COLO668 (cell line): ENCODE measurements around the gene PIGS.
"Not testable (repeated sequence)": the region's sequence is repeated elsewhere in the genome, so short reads cannot be mapped to it uniquely, and the experiment has no call there.

Experiments used
- DNase-seq: peaks from one replicate; lab custom pipeline; 2025; ENCODE audit not compliant: unreplicated experiment; lab: John Stamatoyannopoulos, UW

The PIGS gene

GRCh38 chr17:28571361-28572122, at the start of gene PIGS:
PIGS (minus strand) TSS chr17:28571524; CDS start chr17:28571496, 28 bp downstream.
- peak; percentile 90 for DNase-seq

GRCh38 chr17:28620010-28620409, 48.7 kb upstream of the PIGS start:
- DNase-seq = no peak

GRCh38 chr17:28618464-28618863, 47.1 kb upstream of the PIGS start:
- no peak for DNase-seq

- no peak for DNase-seq
Observed at GRCh38 chr17:28616281-28616680, 45.0 kb upstream of the PIGS start.

GRCh38 chr17:28615260-28615940, 44.1 kb upstream of the PIGS start:
- DNase-seq = no peak

GRCh38 chr17:28613931-28614381, 42.6 kb upstream of the PIGS start, which contains the start of gene RSKR:
RSKR (minus strand) TSS chr17:28614185; CDS start chr17:28614161, 24 bp downstream.
- no peak for DNase-seq

- peak; percentile 13 for DNase-seq
Observed at GRCh38 chr17:28612936-28613872, 41.9 kb upstream of the PIGS start.

- DNase-seq = peak; percentile 4
Observed at GRCh38 chr17:28612531-28612930, 41.2 kb upstream of the PIGS start.

- DNase-seq = no peak
Observed at GRCh38 chr17:28610376-28610775, 39.1 kb upstream of the PIGS start.

GRCh38 chr17:28604031-28604430, 32.7 kb upstream of the PIGS start:
- DNase-seq = not testable (repeated sequence)

- peak; percentile 55 for DNase-seq
Observed at GRCh38 chr17:28599311-28600184, 28.2 kb upstream of the PIGS start.

- peak; percentile 91 for DNase-seq
Observed at GRCh38 chr17:28598799-28599310, 27.5 kb upstream of the PIGS start, which contains the start of gene SPAG5. SPAG5 (minus strand) TSS chr17:28599025; CDS start chr17:28598946, 79 bp downstream.

GRCh38 chr17:28598389-28598788, 27.1 kb upstream of the PIGS start:
- DNase-seq = no peak

GRCh38 chr17:28597606-28598383, 26.5 kb upstream of the PIGS start:
- DNase-seq = no peak

GRCh38 chr17:28592260-28592659, 20.9 kb upstream of the PIGS start:
- no peak for DNase-seq

GRCh38 chr17:28585851-28586250, 14.5 kb upstream of the PIGS start:
- DNase-seq = no peak

GRCh38 chr17:28584434-28584833, 13.1 kb upstream of the PIGS start:
- DNase-seq = no peak

- DNase-seq = no peak
Observed at GRCh38 chr17:28582513-28582912, 11.2 kb upstream of the PIGS start.

GRCh38 chr17:28580959-28581358, 9.6 kb upstream of the PIGS start:
- no peak for DNase-seq
